ENCODE measurements around the gene RAB10.

DNA sequence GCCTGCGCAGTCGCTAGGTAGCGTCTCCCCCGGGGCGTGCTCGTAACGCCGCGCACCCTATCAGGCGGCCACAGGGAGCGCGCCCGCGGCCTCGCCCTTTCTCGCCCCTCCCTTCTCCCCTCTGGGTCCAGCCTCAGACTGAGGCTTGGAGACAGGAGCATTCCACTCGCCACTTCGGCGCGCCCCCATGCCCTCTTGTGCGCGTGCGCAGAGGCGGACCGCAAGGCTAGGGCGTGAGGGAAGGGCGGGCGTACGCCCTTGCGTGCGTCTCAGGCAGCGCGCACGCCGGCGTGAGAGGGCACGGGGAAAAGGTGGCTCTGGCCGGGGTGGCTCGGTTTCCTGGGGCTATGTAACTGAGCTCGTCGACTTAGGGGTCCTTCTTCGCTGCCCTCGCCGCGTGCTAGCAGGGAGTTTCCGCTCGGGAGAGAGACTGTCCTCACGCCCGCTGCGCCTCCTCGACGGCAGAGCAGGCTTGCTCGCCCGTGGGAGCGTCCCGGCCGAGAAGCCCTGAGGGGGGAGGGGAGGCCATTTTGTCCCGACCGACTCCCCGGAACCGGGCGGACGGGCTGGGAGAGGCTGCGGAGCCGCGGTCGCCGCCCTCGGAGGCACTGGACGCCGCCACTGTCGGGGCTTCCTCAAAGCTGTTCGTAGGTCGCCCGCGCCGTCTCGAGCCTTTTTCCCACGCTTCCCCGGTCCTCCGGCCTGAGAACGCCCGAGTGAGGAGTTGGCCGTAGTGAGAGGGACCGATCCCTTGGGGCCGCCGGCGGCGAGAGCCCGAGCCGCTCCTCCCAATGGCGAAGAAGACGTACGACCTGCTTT is at the start of gene RAB10:
- TF ChIP-seq, protein P1, sequence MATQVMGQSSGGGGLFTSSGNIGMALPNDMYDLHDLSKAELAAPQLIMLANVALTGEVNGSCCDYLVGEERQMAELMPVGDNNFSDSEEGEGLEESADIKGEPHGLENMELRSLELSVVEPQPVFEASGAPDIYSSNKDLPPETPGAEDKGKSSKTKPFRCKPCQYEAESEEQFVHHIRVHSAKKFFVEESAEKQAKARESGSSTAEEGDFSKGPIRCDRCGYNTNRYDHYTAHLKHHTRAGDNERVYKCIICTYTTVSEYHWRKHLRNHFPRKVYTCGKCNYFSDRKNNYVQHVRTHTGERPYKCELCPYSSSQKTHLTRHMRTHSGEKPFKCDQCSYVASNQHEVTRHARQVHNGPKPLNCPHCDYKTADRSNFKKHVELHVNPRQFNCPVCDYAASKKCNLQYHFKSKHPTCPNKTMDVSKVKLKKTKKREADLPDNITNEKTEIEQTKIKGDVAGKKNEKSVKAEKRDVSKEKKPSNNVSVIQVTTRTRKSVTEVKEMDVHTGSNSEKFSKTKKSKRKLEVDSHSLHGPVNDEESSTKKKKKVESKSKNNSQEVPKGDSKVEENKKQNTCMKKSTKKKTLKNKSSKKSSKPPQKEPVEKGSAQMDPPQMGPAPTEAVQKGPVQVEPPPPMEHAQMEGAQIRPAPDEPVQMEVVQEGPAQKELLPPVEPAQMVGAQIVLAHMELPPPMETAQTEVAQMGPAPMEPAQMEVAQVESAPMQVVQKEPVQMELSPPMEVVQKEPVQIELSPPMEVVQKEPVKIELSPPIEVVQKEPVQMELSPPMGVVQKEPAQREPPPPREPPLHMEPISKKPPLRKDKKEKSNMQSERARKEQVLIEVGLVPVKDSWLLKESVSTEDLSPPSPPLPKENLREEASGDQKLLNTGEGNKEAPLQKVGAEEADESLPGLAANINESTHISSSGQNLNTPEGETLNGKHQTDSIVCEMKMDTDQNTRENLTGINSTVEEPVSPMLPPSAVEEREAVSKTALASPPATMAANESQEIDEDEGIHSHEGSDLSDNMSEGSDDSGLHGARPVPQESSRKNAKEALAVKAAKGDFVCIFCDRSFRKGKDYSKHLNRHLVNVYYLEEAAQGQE (IDR thresholded peaks at IDR 0.05; ENCODE audit: insufficient read depth in 1 of 2, low read depth in 2 of 2, low read length in 2 of 2) = no peak
- TF ChIP-seq TAF1 (IDR thresholded peaks at IDR 0.05; ENCODE audit: borderline replicate concordance, insufficient read depth, low read length) (peak; percentile 80; the same call in 1 of the 2 replicates), POLR2AphosphoS5 (IDR thresholded peaks at IDR 0.05; ENCODE audit: low read depth, low read length) (peak; percentile 94), FOXP2 (optimal IDR thresholded peaks at IDR 0.05; ENCODE audit: borderline replicate concordance, extremely low read depth, extremely low read length, insufficient read depth) (peak; percentile 85), SIN3A (IDR thresholded peaks at IDR 0.05; ENCODE audit: borderline replicate concordance, insufficient read depth, low read length) (no peak; the same call in 1 of the 2 replicates)

Data from PFSK-1 (cell line).